ENCODE measurements around the gene SORL1. TPM values are rescaled to one million over a fixed set of nuclear protein-coding genes. Genes with fewer than 3 reads are reported as not detected.

Gene SORL1
- total RNA-seq, 1 donor from 2014 or later, result 4.6 TPM

GRCh38 chr11:121451178-121451985 lies 732 bp upstream of the SORL1 start:
- Mint-ChIP-seq H3K27me3 (ENCODE audit: unreplicated experiment) (peaks cover 8% of the 10 kb centered on the region), H3K27ac (ENCODE audit: unreplicated experiment) (no peak overlapping the region), H3K4me1 (ENCODE audit: unreplicated experiment) (peaks cover 10% of the 10 kb centered on the region), H3K9me3 (ENCODE audit: unreplicated experiment) (no peaks in the 10 kb centered on the region), H3K36me3 (ENCODE audit: low read depth, unreplicated experiment) (no peaks in the 10 kb centered on the region), H3K4me3 (ENCODE audit: unreplicated experiment) (peak overlapping the region; percentile 88)
- no peak for TF ChIP-seq CTCF (IDR thresholded peaks at IDR 0.05; ENCODE audit: unreplicated experiment)
- no peak for DNase-seq (ENCODE audit: low spot score)

- Mint-ChIP-seq H3K36me3 (ENCODE audit: low read depth, unreplicated experiment) (no peaks in the 10 kb centered on the region), H3K4me1 (ENCODE audit: unreplicated experiment) (peaks cover 10% of the 10 kb centered on the region), H3K27ac (ENCODE audit: unreplicated experiment) (peak within 1 kb of the TSS; percentile 2), H3K9me3 (ENCODE audit: unreplicated experiment) (no peaks in the 10 kb centered on the region), H3K4me3 (ENCODE audit: unreplicated experiment) (peak within 1 kb of the TSS; percentile 95), H3K27me3 (ENCODE audit: unreplicated experiment) (peaks cover 8% of the 10 kb centered on the region)
- DNase-seq (ENCODE audit: low spot score), result no peak
- no peak for TF ChIP-seq CTCF (IDR thresholded peaks at IDR 0.05; ENCODE audit: unreplicated experiment)
These were observed 566 bp downstream of the SORL1 start, which contains the start of gene SORL1-AS1 for GRCh38 chr11:121452609-121453150. Gene SORL1-AS1, minus strand, starts transcription at chr11:121452967.

GRCh38 chr11:121453589-121454299 lies 1.6 kb downstream of the SORL1 start:
- H3K9me3 Mint-ChIP-seq (ENCODE audit: unreplicated experiment), result no peaks in the 10 kb centered on the region
- peaks cover 10% of the 10 kb centered on the region for H3K4me1 Mint-ChIP-seq (ENCODE audit: unreplicated experiment)
- no peak for TF ChIP-seq CTCF (IDR thresholded peaks at IDR 0.05; ENCODE audit: unreplicated experiment)
- H3K27me3 Mint-ChIP-seq (ENCODE audit: unreplicated experiment), result peaks cover 8% of the 10 kb centered on the region
- no peak overlapping the region for H3K4me3 Mint-ChIP-seq (ENCODE audit: unreplicated experiment)
- no peaks in the 10 kb centered on the region for H3K36me3 Mint-ChIP-seq (ENCODE audit: low read depth, unreplicated experiment)
- no peak overlapping the region for H3K27ac Mint-ChIP-seq (ENCODE audit: unreplicated experiment)
- DNase-seq (ENCODE audit: low spot score), result no peak

GRCh38 chr11:121455115-121455514 lies 3.0 kb downstream of the SORL1 start:
- H3K4me3 Mint-ChIP-seq (ENCODE audit: unreplicated experiment), result no peak overlapping the region
- H3K27ac Mint-ChIP-seq (ENCODE audit: unreplicated experiment), result no peak overlapping the region
- H3K36me3 Mint-ChIP-seq (ENCODE audit: low read depth, unreplicated experiment), result no peaks in the 10 kb centered on the region
- no peak for DNase-seq (ENCODE audit: low spot score)
- peaks cover 6% of the 10 kb centered on the region for H3K27me3 Mint-ChIP-seq (ENCODE audit: unreplicated experiment)
- H3K9me3 Mint-ChIP-seq (ENCODE audit: unreplicated experiment), result no peaks in the 10 kb centered on the region
- peaks cover 14% of the 10 kb centered on the region for H3K4me1 Mint-ChIP-seq (ENCODE audit: unreplicated experiment)
- TF ChIP-seq CTCF (IDR thresholded peaks at IDR 0.05; ENCODE audit: unreplicated experiment), result no peak
